ENCODE measurements around the gene TFDP2. TPM values are rescaled to one million over a fixed set of nuclear protein-coding genes. Genes with fewer than 3 reads are reported as not detected.

TFDP2 gene
- total RNA-seq, 4 donors from 2014 or later = 38.0 to 95.4 (median 65.4) TPM

DNA sequence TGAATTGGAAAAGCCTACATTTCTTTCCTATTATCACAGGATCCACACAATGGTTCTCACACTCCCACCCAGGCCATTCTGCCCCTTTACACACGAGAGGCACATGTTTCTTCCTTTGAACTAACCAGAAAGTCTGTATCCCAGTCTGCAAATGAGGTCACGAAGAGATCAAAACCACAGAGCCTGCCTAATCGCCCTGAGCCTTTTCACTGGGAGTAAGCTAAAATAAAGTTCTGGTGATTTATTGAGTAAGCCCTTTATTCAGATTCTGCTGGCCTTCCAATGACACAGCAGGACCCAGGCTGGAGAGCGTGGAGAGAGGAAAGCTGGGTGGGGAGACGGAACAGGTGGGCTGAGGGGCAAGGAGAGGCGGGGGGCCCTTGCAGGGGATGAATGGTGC is 194.2 kb downstream of the TFDP2 start:
- Histone ChIP-seq H3K27ac (no peak overlapping the region), H3K9me3 (no peaks in the 10 kb centered on the region), H3K27me3 (no peaks in the 10 kb centered on the region), H3K36me3 (peaks cover 0 to 37% (median 0%) of the 10 kb centered on the region in 3 donors), H3K4me1 (no peaks in the 10 kb centered on the region), H3K4me3 (no peak overlapping the region)
- DNase-seq = no peak
- TF ChIP-seq POLR2A (IDR thresholded peaks at IDR 0.05) = no peak
- TF ChIP-seq, protein P1, sequence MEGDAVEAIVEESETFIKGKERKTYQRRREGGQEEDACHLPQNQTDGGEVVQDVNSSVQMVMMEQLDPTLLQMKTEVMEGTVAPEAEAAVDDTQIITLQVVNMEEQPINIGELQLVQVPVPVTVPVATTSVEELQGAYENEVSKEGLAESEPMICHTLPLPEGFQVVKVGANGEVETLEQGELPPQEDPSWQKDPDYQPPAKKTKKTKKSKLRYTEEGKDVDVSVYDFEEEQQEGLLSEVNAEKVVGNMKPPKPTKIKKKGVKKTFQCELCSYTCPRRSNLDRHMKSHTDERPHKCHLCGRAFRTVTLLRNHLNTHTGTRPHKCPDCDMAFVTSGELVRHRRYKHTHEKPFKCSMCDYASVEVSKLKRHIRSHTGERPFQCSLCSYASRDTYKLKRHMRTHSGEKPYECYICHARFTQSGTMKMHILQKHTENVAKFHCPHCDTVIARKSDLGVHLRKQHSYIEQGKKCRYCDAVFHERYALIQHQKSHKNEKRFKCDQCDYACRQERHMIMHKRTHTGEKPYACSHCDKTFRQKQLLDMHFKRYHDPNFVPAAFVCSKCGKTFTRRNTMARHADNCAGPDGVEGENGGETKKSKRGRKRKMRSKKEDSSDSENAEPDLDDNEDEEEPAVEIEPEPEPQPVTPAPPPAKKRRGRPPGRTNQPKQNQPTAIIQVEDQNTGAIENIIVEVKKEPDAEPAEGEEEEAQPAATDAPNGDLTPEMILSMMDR (IDR thresholded peaks at IDR 0.05) = no peak

DNA sequence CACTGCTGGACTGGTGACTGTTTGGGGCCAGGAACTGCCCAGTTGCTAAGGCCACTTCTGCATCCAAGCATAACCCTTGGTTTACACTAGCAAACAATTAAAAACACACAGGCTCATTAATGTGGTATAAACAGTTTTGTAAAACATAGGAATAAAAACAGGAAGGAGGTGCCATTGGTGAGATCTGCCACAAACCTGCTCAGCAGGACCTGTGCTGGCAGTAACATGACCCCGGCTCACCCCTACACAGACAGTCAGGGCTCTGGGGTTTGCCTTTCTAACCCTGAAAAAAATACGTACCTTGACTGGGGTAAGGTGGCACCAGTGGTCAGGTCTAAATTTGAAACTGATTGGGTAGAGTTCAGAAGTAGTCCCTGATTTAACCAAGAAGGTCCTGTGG is 196.7 kb downstream of the TFDP2 start:
- no peak overlapping the region for H3K4me3 ChIP-seq
- no peak for DNase-seq
- TF ChIP-seq, protein P1 (IDR thresholded peaks at IDR 0.05) = no peak
- TF ChIP-seq POLR2A (IDR thresholded peaks at IDR 0.05) = no peak
- no peaks in the 10 kb centered on the region for H3K4me1 ChIP-seq
- no peak overlapping the region for H3K27ac ChIP-seq
- H3K9me3 ChIP-seq = no peaks in the 10 kb centered on the region
- peaks cover 0 to 16% (median 0%) of the 10 kb centered on the region in 3 donors for H3K36me3 ChIP-seq
- no peaks in the 10 kb centered on the region for H3K27me3 ChIP-seq

DNA sequence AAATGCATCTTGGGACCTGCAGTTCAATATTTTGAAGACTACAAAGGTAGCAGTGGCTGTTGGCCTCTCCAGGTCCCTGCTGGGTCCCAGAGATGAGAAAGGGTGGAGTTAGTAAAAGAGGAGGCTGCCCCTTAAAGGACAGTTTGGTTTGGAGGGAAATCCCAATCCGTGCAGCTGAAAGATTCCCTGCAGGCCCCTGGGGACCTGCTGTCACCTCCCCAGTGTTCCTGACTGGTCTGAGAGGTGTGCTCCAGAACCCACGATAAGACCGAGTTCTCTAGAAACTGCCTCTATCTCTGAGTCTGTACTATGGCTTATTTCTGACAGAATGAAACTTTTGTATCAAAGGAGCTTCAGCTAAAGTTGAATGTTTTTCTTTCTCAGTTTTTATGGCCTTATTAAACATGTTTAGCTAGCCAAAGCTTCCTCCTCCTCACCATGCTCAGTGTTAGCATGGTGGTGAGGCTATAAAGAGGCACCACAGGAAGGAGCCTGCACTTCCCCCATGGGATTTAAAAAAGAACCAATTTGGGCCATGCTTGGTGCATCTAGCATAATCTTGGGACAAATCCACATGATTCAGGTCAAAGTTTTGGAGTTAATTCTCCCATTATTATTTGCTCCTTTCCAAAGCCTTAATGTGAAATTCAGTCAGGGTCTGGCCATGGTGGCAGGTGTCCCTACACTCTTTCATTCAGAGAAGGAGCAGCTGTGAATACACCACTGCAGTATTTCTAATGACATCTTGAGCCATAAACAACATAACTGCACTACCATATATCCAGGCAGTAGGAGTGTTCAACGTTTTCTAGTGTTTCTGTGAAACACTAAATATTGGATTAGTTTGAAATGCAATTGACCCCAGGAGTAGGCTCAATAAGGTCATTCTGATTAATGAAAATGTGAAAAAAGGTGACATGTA is 198.5 kb downstream of the TFDP2 start:
- H3K27me3 ChIP-seq = no peaks in the 10 kb centered on the region
- no peaks in the 10 kb centered on the region for H3K9me3 ChIP-seq
- H3K4me3 ChIP-seq = no peak overlapping the region
- peak in 1 of 3 donors; percentile 18 for DNase-seq
- no peak overlapping the region for H3K27ac ChIP-seq
- no peaks in the 10 kb centered on the region for H3K4me1 ChIP-seq
- TF ChIP-seq POLR2A (IDR thresholded peaks at IDR 0.05) = no peak
- TF ChIP-seq, protein P1 (IDR thresholded peaks at IDR 0.05) = no peak
- peaks cover 0 to 9% (median 0%) of the 10 kb centered on the region in 3 donors for H3K36me3 ChIP-seq

DNA sequence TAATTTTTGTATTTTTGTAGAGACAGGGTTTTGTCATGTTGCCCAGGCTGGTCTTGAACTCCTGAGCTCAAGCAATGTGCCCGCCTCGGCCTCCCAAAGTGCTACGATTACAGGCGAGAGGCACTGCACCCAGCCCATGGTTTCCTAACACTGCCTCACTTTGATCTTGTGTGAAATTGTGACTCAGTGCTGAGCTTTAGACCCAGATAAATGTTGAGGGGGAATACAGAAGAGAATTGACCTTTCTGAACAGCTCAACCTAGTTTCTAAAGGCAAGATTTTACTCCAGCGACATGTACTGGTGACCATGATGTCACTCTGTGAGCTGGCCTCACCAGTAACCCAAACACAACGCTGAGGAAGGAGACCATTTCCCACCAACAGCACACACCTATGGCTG is 199.4 kb downstream of the TFDP2 start:
- TF ChIP-seq, protein P1 (IDR thresholded peaks at IDR 0.05) = no peak
- no peak for TF ChIP-seq POLR2A (IDR thresholded peaks at IDR 0.05)

DNA sequence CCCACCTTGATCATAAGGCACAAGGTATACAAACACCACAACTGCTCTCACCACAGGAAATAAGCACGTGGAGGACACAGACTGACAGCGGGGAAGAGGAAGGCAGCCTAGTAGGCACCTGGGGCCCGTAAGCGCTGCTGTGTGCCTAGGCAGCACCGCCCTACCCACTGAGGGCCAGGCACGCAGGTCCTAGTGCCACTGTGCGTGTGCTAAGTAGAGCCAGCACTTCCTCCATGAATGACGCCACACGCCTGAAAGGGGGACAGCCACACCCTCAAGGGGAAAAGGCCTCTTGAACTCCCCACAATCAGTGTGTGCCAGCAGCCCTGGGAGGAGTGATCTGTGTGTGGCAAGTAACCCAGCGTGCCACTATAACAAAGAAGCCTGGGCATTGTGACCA is 199.9 kb downstream of the TFDP2 start:
- H3K9me3 ChIP-seq = no peaks in the 10 kb centered on the region
- TF ChIP-seq, protein P1 (IDR thresholded peaks at IDR 0.05) = no peak
- no peak for TF ChIP-seq POLR2A (IDR thresholded peaks at IDR 0.05)
- no peak overlapping the region for H3K27ac ChIP-seq
- H3K4me1 ChIP-seq = no peaks in the 10 kb centered on the region
- peak in 1 of 3 donors; percentile 31 for DNase-seq
- no peak overlapping the region for H3K4me3 ChIP-seq
- H3K27me3 ChIP-seq = no peaks in the 10 kb centered on the region
- peaks cover 0 to 9% (median 0%) of the 10 kb centered on the region in 3 donors for H3K36me3 ChIP-seq

More for the DNA sequence above, 199.4 kb downstream of the TFDP2 start:
- no peaks in the 10 kb centered on the region for H3K9me3 ChIP-seq
- H3K36me3 ChIP-seq = peaks cover 0 to 9% (median 0%) of the 10 kb centered on the region in 3 donors
- H3K27me3 ChIP-seq = no peaks in the 10 kb centered on the region
- DNase-seq = peak in 1 of 3 donors; percentile 49
- peak overlapping the region in 1 of 4 donors; percentile 13 for H3K27ac ChIP-seq
- H3K4me3 ChIP-seq = no peak overlapping the region
- no peaks in the 10 kb centered on the region for H3K4me1 ChIP-seq
